PC-9 (cell line): ENCODE data around the gene ZBTB7C. TPM values are rescaled to one million over a fixed set of nuclear protein-coding genes. Genes with fewer than 3 reads are reported as not detected.

ENCODE experiments used
- BruUV-seq: library from RNA; stranded (reverse); fragments of 400-500 nt; replicated peaks from 2 replicates; lab custom pipeline; 2021; lab: Mats Ljungman, UMichigan
- CTCF ChIA-PET: fragments of 300-600 bp; sonication (Branson Sonifier 250); formaldehyde crosslinking; loops from one replicate; lab custom pipeline; 2022; ENCODE audit warnings: antibody characterized with exemption; lab: Charles Lee
- POLR2A ChIA-PET: fragments of 300-600 bp; sonication (Branson Sonifier 250); formaldehyde crosslinking; loops from one replicate; lab custom pipeline; 2022; ENCODE audit warnings: antibody characterized with exemption; ENCODE audit not compliant: unreplicated experiment; lab: Charles Lee
- DNase-seq, 2 experiments: peaks; one replicate each; pipeline versions ENCODE4 v3.0.0 to v3.0.0-alpha.2; 2015 to 2022; ENCODE audit warnings: mixed read lengths in 1 of 2
- H2AFZ ChIP-seq: fragments of 200-600 bp; sonication (generic); 2 replicates; pipeline ENCODE4 v1.8.1; 2017; ENCODE audit warnings: antibody characterized with exemption
- H3F3A ChIP-seq: fragments of 200-600 bp; sonication (generic); 2 replicates; pipeline ENCODE4 v1.8.1; 2017; ENCODE audit warnings: antibody characterized with exemption, mild to moderate bottlenecking, low read depth; ENCODE audit not compliant: insufficient read depth
- H3K27ac ChIP-seq: fragments of 200-600 bp; sonication (generic); 2 replicates; pipeline ENCODE4 v1.6.1; 2016; ENCODE audit warnings: mixed run types
- H3K27me3 ChIP-seq: fragments of 200-600 bp; sonication (generic); 2 replicates; pipeline ENCODE4 v1.6.1; 2016; ENCODE audit warnings: low read depth, mixed run types; ENCODE audit not compliant: insufficient read depth
- H3K36me3 ChIP-seq: fragments of 200-600 bp; sonication (generic); 2 replicates; pipeline ENCODE4 v1.6.1; 2016; ENCODE audit warnings: low read depth, mixed run types
- H3K4me1 ChIP-seq: fragments of 200-600 bp; sonication (generic); replicated peaks from 2 replicates; pipeline ENCODE4 v1.6.1; 2016; ENCODE audit warnings: mixed run types; ENCODE audit not compliant: insufficient read depth
- H3K4me2 ChIP-seq: fragments of 200-600 bp; sonication (generic); 2 replicates; pipeline ENCODE4 v1.6.1; 2017; ENCODE audit warnings: mixed run types
- H3K4me3 ChIP-seq: fragments of 200-600 bp; sonication (generic); 2 replicates; pipeline ENCODE4 v1.6.1; 2016; ENCODE audit warnings: mixed run types
- H3K79me2 ChIP-seq: fragments of 200-600 bp; sonication (generic); 2 replicates; pipeline ENCODE4 v1.6.1; 2017; ENCODE audit warnings: low read depth, mixed run types
- H3K9me2 ChIP-seq: fragments of 200-600 bp; sonication (generic); 2 replicates; pipeline ENCODE4 v1.8.1; 2017; ENCODE audit warnings: mild to moderate bottlenecking; ENCODE audit not compliant: insufficient read depth
- H3K9me3 ChIP-seq: fragments of 200-600 bp; sonication (generic); 2 replicates; pipeline ENCODE4 v1.8.1; 2016; ENCODE audit warnings: low read depth; ENCODE audit not compliant: insufficient read depth
- H4K20me1 ChIP-seq: fragments of 200-600 bp; sonication (generic); 2 replicates; pipeline ENCODE4 v1.8.1; 2017; ENCODE audit not compliant: insufficient read depth
- EZH2 ChIP-seq: fragments of 200-600 bp; sonication (generic); IDR thresholded peaks from 2 replicates; pipeline ENCODE4 v1.8.0; 2017; ENCODE audit warnings: antibody characterized with exemption, low read depth
- intact Hi-C: fragments of 100-400 bp; cut with micrococcal nuclease; formaldehyde crosslinking; loops from one replicate; pipeline ENCODE4 v1.10.0; 2022; ENCODE audit not compliant: unreplicated experiment
- total RNA-seq: library from RNA; stranded (reverse); gene quantifications from 2 replicates; pipeline ENCODE4 v1.2.3, GENCODE V29; 2021
- TF ChIP-seq, protein P1 (sequence below): fragments of 200-600 bp; sonication (generic); conservative IDR thresholded peaks from 2 replicates; pipeline ENCODE4 v1.6.1; 2017; ENCODE audit warnings: mixed run types, antibody characterized with exemption, mild to moderate bottlenecking, moderate library complexity

ZBTB7C gene
- total RNA-seq, 1 experiment from 2014 or later: not detected

DNA sequence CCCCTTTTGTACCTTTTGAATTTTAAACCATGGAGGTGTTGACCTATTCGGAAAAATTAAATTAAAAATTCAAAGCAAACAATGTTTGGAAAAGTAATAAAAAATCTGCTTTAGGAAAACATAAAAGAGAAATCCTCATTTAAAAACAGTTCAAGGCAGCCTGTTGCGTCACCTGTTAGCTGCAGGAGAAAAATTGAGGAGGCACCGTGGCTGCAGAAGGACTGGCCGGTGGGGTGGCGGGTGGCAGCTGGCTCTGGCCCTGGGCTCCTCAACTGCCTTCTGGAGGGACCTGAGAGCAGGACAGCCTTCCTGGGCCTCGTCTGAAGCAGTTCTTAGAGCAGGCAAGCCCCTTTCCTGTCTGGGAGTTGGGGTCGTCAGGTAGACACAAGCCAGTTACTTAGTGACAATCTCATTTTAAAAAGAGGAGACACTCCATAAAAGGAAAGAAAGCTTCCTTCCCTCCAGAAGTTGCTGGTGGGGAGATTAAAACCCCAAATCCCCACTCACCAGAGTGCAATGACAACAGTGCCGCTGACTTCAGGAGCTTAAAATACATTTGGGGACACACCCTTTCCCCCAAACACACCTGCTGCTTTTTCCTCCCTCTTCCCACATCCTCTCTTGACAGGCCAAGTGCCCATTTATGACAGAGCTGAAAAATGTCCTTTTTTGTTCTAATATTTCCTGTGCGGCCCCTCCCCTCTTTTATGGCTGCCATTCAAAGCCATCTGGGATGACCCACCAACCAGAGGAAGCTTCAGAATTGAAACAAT, 9.7 kb downstream of the ZBTB7C start:
- DNase-seq: no peak
- ChIA-PET POLR2A (no interaction called here), CTCF (no interaction called here)

DNA sequence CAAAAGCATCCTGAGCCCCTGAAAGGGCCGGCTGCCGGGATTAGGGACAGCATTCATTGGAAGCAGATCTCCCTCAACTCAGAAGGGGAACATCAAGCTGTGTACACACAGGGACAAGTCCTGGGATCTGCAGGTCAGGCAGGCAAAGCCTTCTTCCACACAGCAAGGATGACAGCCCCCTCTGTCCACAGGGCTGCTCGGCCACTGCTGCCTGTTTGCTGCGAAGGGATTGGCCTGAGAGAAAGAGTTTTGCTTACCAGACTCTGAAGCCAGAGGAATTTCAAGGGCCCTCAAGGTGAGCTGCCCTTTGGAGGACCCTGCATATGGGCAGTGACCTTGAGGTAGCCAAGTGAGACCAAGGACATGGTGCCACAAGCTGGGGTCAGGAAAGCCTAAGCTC, 11.1 kb downstream of the ZBTB7C start:
- no peaks in the 10 kb centered on the region for H3K36me3 ChIP-seq
- H3K9me2 ChIP-seq: no peaks in the 10 kb centered on the region
- intact Hi-C loops: no loop called here
- ChIA-PET CTCF (no interaction called here), POLR2A (no interaction called here)
- H3K9me3 ChIP-seq: no peaks in the 10 kb centered on the region
- no TSS peak for BruUV-seq
- no peaks in the 10 kb centered on the region for H3K79me2 ChIP-seq
- no peak overlapping the region for H3K27ac ChIP-seq
- H3K4me2 ChIP-seq: no peak overlapping the region
- peaks cover 3% of the 10 kb centered on the region for H3K4me1 ChIP-seq
- H3F3A ChIP-seq: no peaks in the 10 kb centered on the region; the same call in 1 of the 2 replicates
- no peak for DNase-seq
- H4K20me1 ChIP-seq: no peaks in the 10 kb centered on the region
- no peak overlapping the region for H2AFZ ChIP-seq
- no peak for TF ChIP-seq EZH2
- TF ChIP-seq, protein P1, sequence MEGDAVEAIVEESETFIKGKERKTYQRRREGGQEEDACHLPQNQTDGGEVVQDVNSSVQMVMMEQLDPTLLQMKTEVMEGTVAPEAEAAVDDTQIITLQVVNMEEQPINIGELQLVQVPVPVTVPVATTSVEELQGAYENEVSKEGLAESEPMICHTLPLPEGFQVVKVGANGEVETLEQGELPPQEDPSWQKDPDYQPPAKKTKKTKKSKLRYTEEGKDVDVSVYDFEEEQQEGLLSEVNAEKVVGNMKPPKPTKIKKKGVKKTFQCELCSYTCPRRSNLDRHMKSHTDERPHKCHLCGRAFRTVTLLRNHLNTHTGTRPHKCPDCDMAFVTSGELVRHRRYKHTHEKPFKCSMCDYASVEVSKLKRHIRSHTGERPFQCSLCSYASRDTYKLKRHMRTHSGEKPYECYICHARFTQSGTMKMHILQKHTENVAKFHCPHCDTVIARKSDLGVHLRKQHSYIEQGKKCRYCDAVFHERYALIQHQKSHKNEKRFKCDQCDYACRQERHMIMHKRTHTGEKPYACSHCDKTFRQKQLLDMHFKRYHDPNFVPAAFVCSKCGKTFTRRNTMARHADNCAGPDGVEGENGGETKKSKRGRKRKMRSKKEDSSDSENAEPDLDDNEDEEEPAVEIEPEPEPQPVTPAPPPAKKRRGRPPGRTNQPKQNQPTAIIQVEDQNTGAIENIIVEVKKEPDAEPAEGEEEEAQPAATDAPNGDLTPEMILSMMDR: no peak
- H3K27me3 ChIP-seq: no peaks in the 10 kb centered on the region
- H3K4me3 ChIP-seq: no peak overlapping the region

More for the DNA sequence above, 9.7 kb downstream of the ZBTB7C start:
- no peaks in the 10 kb centered on the region for H3K36me3 ChIP-seq
- H3K4me1 ChIP-seq: peaks cover 11% of the 10 kb centered on the region
- H4K20me1 ChIP-seq: no peaks in the 10 kb centered on the region
- no peaks in the 10 kb centered on the region for H3K9me3 ChIP-seq
- no TSS peak for BruUV-seq
- intact Hi-C loops: no loop called here
- H2AFZ ChIP-seq: no peak overlapping the region
- H3K27me3 ChIP-seq: no peaks in the 10 kb centered on the region
- H3F3A ChIP-seq: no peaks in the 10 kb centered on the region; the same call in 1 of the 2 replicates
- no peak for TF ChIP-seq EZH2
- TF ChIP-seq, protein P1: no peak
- no peaks in the 10 kb centered on the region for H3K79me2 ChIP-seq
- no peak overlapping the region for H3K27ac ChIP-seq
- H3K9me2 ChIP-seq: no peaks in the 10 kb centered on the region
- H3K4me2 ChIP-seq: no peak overlapping the region
- H3K4me3 ChIP-seq: no peak overlapping the region

DNA sequence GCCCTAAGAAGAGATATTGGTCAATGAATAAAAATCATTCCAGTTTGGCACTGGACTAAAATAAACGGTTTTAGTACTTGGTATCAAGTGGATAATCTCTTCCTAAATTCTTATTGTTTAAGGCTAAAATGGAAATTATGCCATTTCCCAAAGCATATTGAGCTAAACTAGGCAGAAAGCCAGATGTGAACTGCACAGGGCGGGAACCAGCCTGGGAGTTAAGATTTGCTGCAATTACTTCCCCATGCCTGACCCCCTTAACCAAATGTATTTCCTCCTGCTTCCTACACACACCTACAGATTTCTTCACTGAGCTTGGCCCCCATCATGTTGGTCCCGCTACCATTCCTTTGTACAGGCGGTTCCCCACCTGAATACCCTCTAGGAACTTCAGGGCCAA, 12.2 kb downstream of the ZBTB7C start:
- DNase-seq: no peak
- Histone ChIP-seq H3K36me3 (no peaks in the 10 kb centered on the region), H3F3A (no peaks in the 10 kb centered on the region), H3K4me1 (no peaks in the 10 kb centered on the region), H3K27ac (no peak overlapping the region), H3K27me3 (no peaks in the 10 kb centered on the region), H2AFZ (no peak overlapping the region), H4K20me1 (no peaks in the 10 kb centered on the region), H3K9me3 (no peaks in the 10 kb centered on the region), H3K9me2 (no peaks in the 10 kb centered on the region), H3K79me2 (no peaks in the 10 kb centered on the region), H3K4me2 (no peak overlapping the region), H3K4me3 (no peak overlapping the region)
- TF ChIP-seq EZH2: no peak
- TF ChIP-seq, protein P1: no peak
- ChIA-PET POLR2A (no interaction called here), CTCF (no interaction called here)
- no TSS peak for BruUV-seq
- intact Hi-C loops: no loop called here
